Body of pancreas (tissue), 4 donors: ENCODE data around the gene OR6M1. TPM values are rescaled to one million over a fixed set of nuclear protein-coding genes. Genes with fewer than 3 reads are reported as not detected.

Source experiments
- ATAC-seq: fragments of 150-250 bp; one replicate; pipeline ENCODE4 v1.9.1; 2016
- DNase-seq, 4 donors: peaks; one replicate each; pipeline ENCODE4 v3.0.0-alpha.2; 2019
- H3K27ac ChIP-seq, 4 donors: fragments of 200-600 bp; sonication (generic); 1 replicate in 3 of 4; 2 replicates in 1 of 4; pipeline versions ENCODE4 v1.5.1 to v1.6.1; 2016 to 2019; ENCODE audit warnings: mild to moderate bottlenecking in 1 of 4, mixed read lengths in 1 of 4, moderate library complexity in 1 of 4
- H3K27me3 ChIP-seq, 2 donors: fragments of 200-600 bp; sonication (generic); one replicate each; pipeline ENCODE4 v1.6.0; 2016; ENCODE audit warnings: mild to moderate bottlenecking in 1 of 2
- H3K36me3 ChIP-seq, 2 donors: fragments of 200-600 bp; sonication (generic); replicated peaks in 1 of 2; 2 replicates each; pipeline ENCODE4 v1.5.1; 2016; ENCODE audit warnings: low read depth in 2 of 2; ENCODE audit not compliant: insufficient read depth in 1 of 2
- H3K4me1 ChIP-seq: fragments of 200-600 bp; sonication (generic); one replicate; pipeline ENCODE4 v1.6.0; 2016
- H3K4me3 ChIP-seq, 2 donors: fragments of 200-600 bp; sonication (generic); 1 replicate in 1 of 2; 2 replicates in 1 of 2; pipeline ENCODE4 v1.5.1; 2016 to 2019
- H3K9me3 ChIP-seq, 3 donors: fragments of 200-600 bp; sonication (generic); 1 replicate in 2 of 3; 2 replicates in 1 of 3; pipeline ENCODE4 v1.5.1; 2016
- POLR2A ChIP-seq, 3 donors: fragments of 450-650 bp; IDR thresholded peaks; one replicate each; pipeline ENCODE4 v1.6.1; 2016; ENCODE audit warnings: antibody characterized with exemption in 3 of 3, mild to moderate bottlenecking in 2 of 3
- WGBS, 2 donors: methylation state at CpG; one replicate each; pipeline ENCODE4 v1.1.5; 2017; 5-methylcytosine and 5-hydroxymethylcytosine counted together
- intact Hi-C: fragments of 100-400 bp; cut with DNase I; formaldehyde crosslinking; loops from one replicate; pipeline ENCODE4 v1.15.1; 2023
- total RNA-seq, 2 donors: library from RNA; depleted of rRNA; stranded (reverse); fragments of >200 nt; gene quantifications; one replicate each; pipeline ENCODE4 v1.1.0, GENCODE V29; 2016
- TF ChIP-seq, protein P1 (sequence below), 7 experiments: fragments of 450-650 bp in 4 of 7; fragments of 200-600 bp in 3 of 7; sonication (generic) in 3 of 7; IDR thresholded peaks; one replicate each; pipeline ENCODE4 v1.5.1; 2016 to 2019; ENCODE audit warnings: antibody characterized with exemption in 7 of 7

OR6M1 gene
- total RNA-seq, 2 donors from 2014 or later, result not detected

DNA sequence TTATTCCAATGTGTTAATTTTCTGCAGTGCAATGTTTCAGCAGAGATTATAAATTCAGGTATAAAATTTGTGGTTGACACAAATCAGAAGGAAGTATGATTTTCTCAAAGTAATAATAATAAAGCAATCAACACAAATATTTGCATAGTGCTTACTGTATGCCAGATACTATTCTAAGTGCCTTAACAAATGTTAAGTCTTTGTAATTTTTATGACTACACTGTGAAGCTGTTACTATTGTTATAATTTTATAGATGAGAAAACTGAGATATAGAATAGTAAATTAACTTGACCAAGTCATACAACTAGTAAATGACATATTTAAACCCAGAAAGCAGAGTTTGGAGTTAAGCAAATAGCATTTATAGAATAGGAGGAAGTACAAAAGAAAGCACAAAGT lies 35.4 kb downstream of the OR6M1 start:
- no peak for TF ChIP-seq POLR2A (IDR thresholded peaks at IDR 0.05)
- TF ChIP-seq, protein P1, sequence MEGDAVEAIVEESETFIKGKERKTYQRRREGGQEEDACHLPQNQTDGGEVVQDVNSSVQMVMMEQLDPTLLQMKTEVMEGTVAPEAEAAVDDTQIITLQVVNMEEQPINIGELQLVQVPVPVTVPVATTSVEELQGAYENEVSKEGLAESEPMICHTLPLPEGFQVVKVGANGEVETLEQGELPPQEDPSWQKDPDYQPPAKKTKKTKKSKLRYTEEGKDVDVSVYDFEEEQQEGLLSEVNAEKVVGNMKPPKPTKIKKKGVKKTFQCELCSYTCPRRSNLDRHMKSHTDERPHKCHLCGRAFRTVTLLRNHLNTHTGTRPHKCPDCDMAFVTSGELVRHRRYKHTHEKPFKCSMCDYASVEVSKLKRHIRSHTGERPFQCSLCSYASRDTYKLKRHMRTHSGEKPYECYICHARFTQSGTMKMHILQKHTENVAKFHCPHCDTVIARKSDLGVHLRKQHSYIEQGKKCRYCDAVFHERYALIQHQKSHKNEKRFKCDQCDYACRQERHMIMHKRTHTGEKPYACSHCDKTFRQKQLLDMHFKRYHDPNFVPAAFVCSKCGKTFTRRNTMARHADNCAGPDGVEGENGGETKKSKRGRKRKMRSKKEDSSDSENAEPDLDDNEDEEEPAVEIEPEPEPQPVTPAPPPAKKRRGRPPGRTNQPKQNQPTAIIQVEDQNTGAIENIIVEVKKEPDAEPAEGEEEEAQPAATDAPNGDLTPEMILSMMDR (IDR thresholded peaks at IDR 0.05), result no peak
- H3K27me3 ChIP-seq, result no peaks in the 10 kb centered on the region
- H3K36me3 ChIP-seq, result no peaks in the 10 kb centered on the region
- H3K4me1 ChIP-seq, result no peaks in the 10 kb centered on the region
- no peaks in the 10 kb centered on the region for H3K9me3 ChIP-seq
- intact Hi-C loops, result no loop called here
- DNase-seq (no peak), ATAC-seq (no peak)
- H3K4me3 ChIP-seq, result no peak overlapping the region
- H3K27ac ChIP-seq, result no peak overlapping the region

DNA sequence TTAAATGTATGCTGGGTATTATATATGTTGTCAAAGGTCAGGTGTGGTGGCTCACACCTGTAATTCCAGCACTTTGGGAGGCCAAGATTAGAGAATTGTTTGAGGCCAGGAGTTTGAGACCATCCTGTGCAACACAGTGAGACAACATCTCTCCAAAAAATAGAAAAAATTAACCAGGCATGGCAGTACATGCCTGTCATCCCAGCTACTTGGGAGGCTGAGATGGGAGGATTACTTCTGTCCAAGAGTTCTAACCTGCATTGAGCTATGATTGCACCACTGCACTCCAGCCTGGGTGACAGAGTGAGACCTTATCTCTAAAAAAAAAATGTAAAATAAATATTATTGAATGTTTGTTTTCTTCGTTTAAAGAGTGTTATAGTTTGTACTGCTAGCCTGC lies 40.5 kb downstream of the OR6M1 start:
- WGBS, 2 donors, result 19 to 20% methylated on average over 1 of the region's 1 CpG
- Histone ChIP-seq H3K27ac (no peak overlapping the region), H3K4me1 (no peaks in the 10 kb centered on the region), H3K9me3 (no peaks in the 10 kb centered on the region), H3K36me3 (no peaks in the 10 kb centered on the region), H3K27me3 (no peaks in the 10 kb centered on the region), H3K4me3 (no peak overlapping the region)
- no peak for TF ChIP-seq POLR2A (IDR thresholded peaks at IDR 0.05)
- TF ChIP-seq, protein P1 (IDR thresholded peaks at IDR 0.05), result no peak
- intact Hi-C loops, result no loop called here
- ATAC-seq (no peak), DNase-seq (no peak)

DNA sequence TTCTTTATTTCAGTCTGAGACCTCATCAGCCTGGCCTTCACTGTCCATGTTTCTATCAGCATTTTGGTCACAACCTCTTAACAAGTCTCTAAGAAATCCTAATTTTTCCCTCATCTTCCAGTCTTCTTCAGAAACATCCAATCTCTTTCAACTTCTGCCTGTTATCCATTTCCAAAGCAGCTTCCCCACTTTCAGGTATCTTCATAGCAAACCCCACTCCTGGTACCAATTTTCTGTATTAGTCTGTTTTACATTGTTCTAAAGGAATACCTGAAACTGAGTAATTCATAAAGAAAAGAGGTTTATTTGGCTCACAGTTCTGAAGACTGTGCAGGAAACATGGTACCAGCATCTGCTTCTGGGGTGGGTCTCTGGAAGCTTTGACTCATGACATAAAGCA lies 43.7 kb downstream of the OR6M1 start:
- TF ChIP-seq, protein P1 (IDR thresholded peaks at IDR 0.05), result no peak
- no peak for ATAC-seq

DNA sequence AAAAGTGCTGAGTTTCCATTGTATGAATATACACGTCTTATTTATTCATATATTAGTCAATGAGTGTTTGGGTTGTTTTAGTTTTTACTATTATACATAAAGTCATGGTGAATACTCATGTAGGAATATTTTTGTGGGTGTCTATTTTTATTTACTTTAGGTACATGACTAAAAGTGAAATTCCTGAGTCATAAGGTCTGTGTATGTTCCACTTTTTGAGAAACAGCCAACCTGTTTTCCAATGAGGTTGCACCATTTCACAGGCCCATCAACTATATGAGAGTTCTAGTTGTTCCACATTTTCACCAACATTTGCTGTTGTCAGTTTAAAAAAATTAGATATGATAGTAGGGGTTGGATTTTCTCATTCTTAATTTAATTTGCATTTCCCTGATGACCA lies 45.3 kb downstream of the OR6M1 start:
- Histone ChIP-seq H3K27me3 (no peaks in the 10 kb centered on the region), H3K4me1 (no peaks in the 10 kb centered on the region), H3K27ac (no peak overlapping the region), H3K36me3 (no peaks in the 10 kb centered on the region), H3K4me3 (no peak overlapping the region), H3K9me3 (no peaks in the 10 kb centered on the region)
- intact Hi-C loops, result no loop called here
- ATAC-seq (no peak), DNase-seq (no peak)
- TF ChIP-seq POLR2A (IDR thresholded peaks at IDR 0.05), result no peak
- TF ChIP-seq, protein P1 (IDR thresholded peaks at IDR 0.05), result no peak
- WGBS, 2 donors, result 81 to 84% methylated on average over 1 of the region's 1 CpG

More for the DNA sequence above, 43.7 kb downstream of the OR6M1 start:
- H3K27ac ChIP-seq, result no peak overlapping the region
- no peaks in the 10 kb centered on the region for H3K4me1 ChIP-seq
- no peak for DNase-seq
- no peaks in the 10 kb centered on the region for H3K27me3 ChIP-seq
- intact Hi-C loops, result no loop called here
- no peaks in the 10 kb centered on the region for H3K36me3 ChIP-seq
- no peaks in the 10 kb centered on the region for H3K9me3 ChIP-seq
- no peak overlapping the region for H3K4me3 ChIP-seq

DNA sequence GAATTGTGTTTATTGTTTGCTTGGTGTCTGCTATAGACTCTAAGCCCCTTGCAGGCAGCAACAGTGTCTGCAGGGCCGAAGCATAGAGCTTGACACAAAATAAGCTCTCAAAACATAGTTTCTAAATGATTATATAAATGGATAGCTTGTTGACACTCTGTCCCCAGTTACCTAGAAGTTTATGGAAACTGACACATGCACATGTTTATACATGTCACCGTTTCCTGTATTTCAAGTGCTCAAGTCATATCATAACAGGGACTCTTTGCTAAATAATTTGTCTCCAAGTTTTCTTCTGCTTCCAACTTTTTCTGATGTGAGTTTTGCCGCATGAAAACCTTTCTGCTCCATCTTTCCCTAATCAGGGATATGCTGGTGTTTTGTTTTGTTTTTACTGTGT lies 48.2 kb downstream of the OR6M1 start:
- Histone ChIP-seq H3K4me1 (no peaks in the 10 kb centered on the region), H3K27ac (no peak overlapping the region), H3K4me3 (no peak overlapping the region), H3K9me3 (no peaks in the 10 kb centered on the region), H3K36me3 (no peaks in the 10 kb centered on the region), H3K27me3 (no peaks in the 10 kb centered on the region)
- no peak for TF ChIP-seq POLR2A (IDR thresholded peaks at IDR 0.05)
- TF ChIP-seq, protein P1 (IDR thresholded peaks at IDR 0.05), result no peak
- intact Hi-C loops, result no loop called here
- DNase-seq, result no peak
- WGBS, 2 donors, result 80% methylated on average over 3 of the region's 3 CpGs
- ATAC-seq, result no peak
